GM12878 (cell line): Measurements from ENCODE around the gene USH2A.

Source experiments
- CHD4 ChIP-seq: fragments of 200-600 bp; sonication (generic); IDR thresholded peaks from 2 replicates; pipeline ENCODE4 v1.6.1; 2016; ENCODE audit warnings: mild to moderate bottlenecking
- FOXK2 ChIP-seq: fragments of 450-650 bp; IDR thresholded peaks from 2 replicates; pipeline ENCODE4 v1.6.1; 2017; ENCODE audit warnings: mild to moderate bottlenecking, moderate library complexity
- FOXM1 ChIP-seq: IDR thresholded peaks from 2 replicates; pipeline ENCODE4 v1.6.1; 2012; ENCODE audit warnings: low read depth, mild to moderate bottlenecking, inconsistent platforms, low read length, moderate library complexity
- HDAC6 ChIP-seq: fragments of 200-600 bp; sonication (generic); IDR thresholded peaks from one replicate; pipeline ENCODE4 v1.8.0; 2017; ENCODE audit warnings: antibody characterized with exemption; ENCODE audit not compliant: unreplicated experiment
- LARP7 ChIP-seq: fragments of 450-650 bp; IDR thresholded peaks from 2 replicates; pipeline ENCODE4 v1.6.1; 2017; ENCODE audit warnings: mild to moderate bottlenecking
- NR2C2 ChIP-seq: IDR thresholded peaks from 2 replicates; pipeline ENCODE4 v1.6.1; 2011; ENCODE audit warnings: borderline replicate concordance, low read depth; ENCODE audit not compliant: control insufficient read depth, insufficient read length
- ZBTB11 ChIP-seq: fragments of 450-650 bp; formaldehyde crosslinking; IDR thresholded peaks from 2 replicates; pipeline ENCODE4 v1.5.0; 2022; ENCODE audit warnings: mild to moderate bottlenecking, missing genetic modification characterization
- TF ChIP-seq, protein P1 (sequence below): fragments of 450-650 bp; IDR thresholded peaks from 2 replicates; pipeline ENCODE4 v1.6.1; 2017; ENCODE audit warnings: mild to moderate bottlenecking, moderate library complexity
- TF ChIP-seq, protein P2 (sequence below), 3 experiments: IDR thresholded peaks in 2 of 3; conservative IDR thresholded peaks in 1 of 3; 2 replicates each; pipeline ENCODE4 v1.5.1; 2011; ENCODE audit warnings: low read depth in 3 of 3, low read length in 3 of 3, mild to moderate bottlenecking in 3 of 3, control low read depth in 2 of 3, moderate library complexity in 2 of 3, inconsistent platforms in 1 of 3, mixed read lengths in 1 of 3; ENCODE audit not compliant: control insufficient read depth in 2 of 3, insufficient read depth in 1 of 3; ENCODE audit errors: extremely low read depth in 1 of 3
- TF ChIP-seq, protein P3 (sequence below): IDR thresholded peaks from 2 replicates; pipeline ENCODE4 v1.6.1; 2012; ENCODE audit warnings: mild to moderate bottlenecking, low read depth, low read length

- no peak for TF ChIP-seq LARP7
- TF ChIP-seq, protein P1, sequence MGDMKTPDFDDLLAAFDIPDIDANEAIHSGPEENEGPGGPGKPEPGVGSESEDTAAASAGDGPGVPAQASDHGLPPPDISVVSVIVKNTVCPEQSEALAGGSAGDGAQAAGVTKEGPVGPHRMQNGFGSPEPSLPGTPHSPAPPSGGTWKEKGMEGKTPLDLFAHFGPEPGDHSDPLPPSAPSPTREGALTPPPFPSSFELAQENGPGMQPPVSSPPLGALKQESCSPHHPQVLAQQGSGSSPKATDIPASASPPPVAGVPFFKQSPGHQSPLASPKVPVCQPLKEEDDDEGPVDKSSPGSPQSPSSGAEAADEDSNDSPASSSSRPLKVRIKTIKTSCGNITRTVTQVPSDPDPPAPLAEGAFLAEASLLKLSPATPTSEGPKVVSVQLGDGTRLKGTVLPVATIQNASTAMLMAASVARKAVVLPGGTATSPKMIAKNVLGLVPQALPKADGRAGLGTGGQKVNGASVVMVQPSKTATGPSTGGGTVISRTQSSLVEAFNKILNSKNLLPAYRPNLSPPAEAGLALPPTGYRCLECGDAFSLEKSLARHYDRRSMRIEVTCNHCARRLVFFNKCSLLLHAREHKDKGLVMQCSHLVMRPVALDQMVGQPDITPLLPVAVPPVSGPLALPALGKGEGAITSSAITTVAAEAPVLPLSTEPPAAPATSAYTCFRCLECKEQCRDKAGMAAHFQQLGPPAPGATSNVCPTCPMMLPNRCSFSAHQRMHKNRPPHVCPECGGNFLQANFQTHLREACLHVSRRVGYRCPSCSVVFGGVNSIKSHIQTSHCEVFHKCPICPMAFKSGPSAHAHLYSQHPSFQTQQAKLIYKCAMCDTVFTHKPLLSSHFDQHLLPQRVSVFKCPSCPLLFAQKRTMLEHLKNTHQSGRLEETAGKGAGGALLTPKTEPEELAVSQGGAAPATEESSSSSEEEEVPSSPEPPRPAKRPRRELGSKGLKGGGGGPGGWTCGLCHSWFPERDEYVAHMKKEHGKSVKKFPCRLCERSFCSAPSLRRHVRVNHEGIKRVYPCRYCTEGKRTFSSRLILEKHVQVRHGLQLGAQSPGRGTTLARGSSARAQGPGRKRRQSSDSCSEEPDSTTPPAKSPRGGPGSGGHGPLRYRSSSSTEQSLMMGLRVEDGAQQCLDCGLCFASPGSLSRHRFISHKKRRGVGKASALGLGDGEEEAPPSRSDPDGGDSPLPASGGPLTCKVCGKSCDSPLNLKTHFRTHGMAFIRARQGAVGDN = no peak
- TF ChIP-seq, protein P2, sequence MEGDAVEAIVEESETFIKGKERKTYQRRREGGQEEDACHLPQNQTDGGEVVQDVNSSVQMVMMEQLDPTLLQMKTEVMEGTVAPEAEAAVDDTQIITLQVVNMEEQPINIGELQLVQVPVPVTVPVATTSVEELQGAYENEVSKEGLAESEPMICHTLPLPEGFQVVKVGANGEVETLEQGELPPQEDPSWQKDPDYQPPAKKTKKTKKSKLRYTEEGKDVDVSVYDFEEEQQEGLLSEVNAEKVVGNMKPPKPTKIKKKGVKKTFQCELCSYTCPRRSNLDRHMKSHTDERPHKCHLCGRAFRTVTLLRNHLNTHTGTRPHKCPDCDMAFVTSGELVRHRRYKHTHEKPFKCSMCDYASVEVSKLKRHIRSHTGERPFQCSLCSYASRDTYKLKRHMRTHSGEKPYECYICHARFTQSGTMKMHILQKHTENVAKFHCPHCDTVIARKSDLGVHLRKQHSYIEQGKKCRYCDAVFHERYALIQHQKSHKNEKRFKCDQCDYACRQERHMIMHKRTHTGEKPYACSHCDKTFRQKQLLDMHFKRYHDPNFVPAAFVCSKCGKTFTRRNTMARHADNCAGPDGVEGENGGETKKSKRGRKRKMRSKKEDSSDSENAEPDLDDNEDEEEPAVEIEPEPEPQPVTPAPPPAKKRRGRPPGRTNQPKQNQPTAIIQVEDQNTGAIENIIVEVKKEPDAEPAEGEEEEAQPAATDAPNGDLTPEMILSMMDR (IDR thresholded peaks at IDR 0.05 in 2 of 3, conservative IDR thresholded peaks at IDR 0.05 in 1 of 3; ENCODE audit: control insufficient read depth in 2 of 3, extremely low read depth in 1 of 3, insufficient read depth in 1 of 3, low read depth in 3 of 3, low read length in 3 of 3) = no peak
- no peak for TF ChIP-seq CHD4
- no peak for TF ChIP-seq FOXK2
- no peak for TF ChIP-seq FOXM1
- no peak for TF ChIP-seq HDAC6
- TF ChIP-seq ZBTB11 (CRISPR knock-in tag) = no peak
- TF ChIP-seq NR2C2 = no peak
- TF ChIP-seq, protein P3, sequence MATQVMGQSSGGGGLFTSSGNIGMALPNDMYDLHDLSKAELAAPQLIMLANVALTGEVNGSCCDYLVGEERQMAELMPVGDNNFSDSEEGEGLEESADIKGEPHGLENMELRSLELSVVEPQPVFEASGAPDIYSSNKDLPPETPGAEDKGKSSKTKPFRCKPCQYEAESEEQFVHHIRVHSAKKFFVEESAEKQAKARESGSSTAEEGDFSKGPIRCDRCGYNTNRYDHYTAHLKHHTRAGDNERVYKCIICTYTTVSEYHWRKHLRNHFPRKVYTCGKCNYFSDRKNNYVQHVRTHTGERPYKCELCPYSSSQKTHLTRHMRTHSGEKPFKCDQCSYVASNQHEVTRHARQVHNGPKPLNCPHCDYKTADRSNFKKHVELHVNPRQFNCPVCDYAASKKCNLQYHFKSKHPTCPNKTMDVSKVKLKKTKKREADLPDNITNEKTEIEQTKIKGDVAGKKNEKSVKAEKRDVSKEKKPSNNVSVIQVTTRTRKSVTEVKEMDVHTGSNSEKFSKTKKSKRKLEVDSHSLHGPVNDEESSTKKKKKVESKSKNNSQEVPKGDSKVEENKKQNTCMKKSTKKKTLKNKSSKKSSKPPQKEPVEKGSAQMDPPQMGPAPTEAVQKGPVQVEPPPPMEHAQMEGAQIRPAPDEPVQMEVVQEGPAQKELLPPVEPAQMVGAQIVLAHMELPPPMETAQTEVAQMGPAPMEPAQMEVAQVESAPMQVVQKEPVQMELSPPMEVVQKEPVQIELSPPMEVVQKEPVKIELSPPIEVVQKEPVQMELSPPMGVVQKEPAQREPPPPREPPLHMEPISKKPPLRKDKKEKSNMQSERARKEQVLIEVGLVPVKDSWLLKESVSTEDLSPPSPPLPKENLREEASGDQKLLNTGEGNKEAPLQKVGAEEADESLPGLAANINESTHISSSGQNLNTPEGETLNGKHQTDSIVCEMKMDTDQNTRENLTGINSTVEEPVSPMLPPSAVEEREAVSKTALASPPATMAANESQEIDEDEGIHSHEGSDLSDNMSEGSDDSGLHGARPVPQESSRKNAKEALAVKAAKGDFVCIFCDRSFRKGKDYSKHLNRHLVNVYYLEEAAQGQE = no peak
Measured at GRCh38 chr1:216330262-216330661, 93.0 kb downstream of the USH2A start.
